Measurements from ENCODE around the gene RNF217.
"Not testable (repeated sequence)": the region's sequence is repeated elsewhere in the genome, so short reads cannot be mapped to it uniquely, and the experiment has no call there.

The RNF217 gene

GRCh38 chr6:124962639-124963415 is 590 bp downstream of the RNF217 start:
- no peak for DNase-seq (ENCODE audit: low read depth)

- DNase-seq (ENCODE audit: low read depth) = no peak
Observed at GRCh38 chr6:124963416-124963785, 1.2 kb downstream of the RNF217 start.

- DNase-seq (ENCODE audit: low read depth) = no peak
Observed at GRCh38 chr6:124963831-124964763, 1.9 kb downstream of the RNF217 start.

GRCh38 chr6:124964764-124965105 is 2.5 kb downstream of the RNF217 start:
- DNase-seq (ENCODE audit: low read depth) = no peak

GRCh38 chr6:124965424-124965850 is 3.2 kb downstream of the RNF217 start:
- not testable (repeated sequence) for DNase-seq (ENCODE audit: low read depth)

GRCh38 chr6:124967444-124967843 is 5.2 kb downstream of the RNF217 start:
- DNase-seq (ENCODE audit: low read depth) = no peak

GRCh38 chr6:124968401-124968800 is 6.2 kb downstream of the RNF217 start:
- DNase-seq (ENCODE audit: low read depth) = no peak

GRCh38 chr6:124970243-124970642 is 8.0 kb downstream of the RNF217 start:
- no peak for DNase-seq (ENCODE audit: low read depth)

- DNase-seq (ENCODE audit: low read depth) = no peak
Observed at GRCh38 chr6:124970763-124971162, 8.5 kb downstream of the RNF217 start.

- DNase-seq (ENCODE audit: low read depth) = no peak
Observed at GRCh38 chr6:124973780-124974179, 11.5 kb downstream of the RNF217 start.

- no peak for DNase-seq (ENCODE audit: low read depth)
Observed at GRCh38 chr6:124974771-124975377, 12.6 kb downstream of the RNF217 start.

GRCh38 chr6:124977067-124977908 is 15.1 kb downstream of the RNF217 start:
- DNase-seq (ENCODE audit: low read depth) = no peak

- DNase-seq (ENCODE audit: low read depth) = no peak
Observed at GRCh38 chr6:124978451-124979293, 16.4 kb downstream of the RNF217 start.

GRCh38 chr6:124979294-124979678 is 17.0 kb downstream of the RNF217 start:
- no peak for DNase-seq (ENCODE audit: low read depth)

GRCh38 chr6:124982669-124983068 is 20.4 kb downstream of the RNF217 start:
- no peak for DNase-seq (ENCODE audit: low read depth)

- DNase-seq (ENCODE audit: low read depth) = no peak
Observed at GRCh38 chr6:124983383-124984083, 21.3 kb downstream of the RNF217 start.

- DNase-seq (ENCODE audit: low read depth) = no peak
Observed at GRCh38 chr6:124984668-124985338, 22.6 kb downstream of the RNF217 start.

GRCh38 chr6:124986164-124986563 is 23.9 kb downstream of the RNF217 start:
- DNase-seq (ENCODE audit: low read depth) = no peak

GRCh38 chr6:124987291-124987690 is 25.1 kb downstream of the RNF217 start:
- DNase-seq (ENCODE audit: low read depth) = no peak
